PC-9 (cell line): ENCODE measurements around the gene WDR5. TPM values are rescaled to one million over a fixed set of nuclear protein-coding genes. Genes with fewer than 3 reads are reported as not detected.

Experiments used
- BruUV-seq: library from RNA; stranded (reverse); fragments of 400-500 nt; replicated peaks from 2 replicates; lab custom pipeline; 2021; lab: Mats Ljungman, UMichigan
- CTCF ChIA-PET: fragments of 300-600 bp; sonication (Branson Sonifier 250); formaldehyde crosslinking; loops from one replicate; lab custom pipeline; 2022; ENCODE audit warnings: antibody characterized with exemption; lab: Charles Lee
- POLR2A ChIA-PET: fragments of 300-600 bp; sonication (Branson Sonifier 250); formaldehyde crosslinking; loops from one replicate; lab custom pipeline; 2022; ENCODE audit warnings: antibody characterized with exemption; ENCODE audit not compliant: unreplicated experiment; lab: Charles Lee
- DNase-seq, 2 experiments: peaks; one replicate each; pipeline versions ENCODE4 v3.0.0 to v3.0.0-alpha.2; 2015 to 2022; ENCODE audit warnings: mixed read lengths in 1 of 2
- H2AFZ ChIP-seq: fragments of 200-600 bp; sonication (generic); 2 replicates; pipeline ENCODE4 v1.8.1; 2017; ENCODE audit warnings: antibody characterized with exemption
- H3F3A ChIP-seq: fragments of 200-600 bp; sonication (generic); 2 replicates; pipeline ENCODE4 v1.8.1; 2017; ENCODE audit warnings: antibody characterized with exemption, mild to moderate bottlenecking, low read depth; ENCODE audit not compliant: insufficient read depth
- H3K27ac ChIP-seq: fragments of 200-600 bp; sonication (generic); 2 replicates; pipeline ENCODE4 v1.6.1; 2016; ENCODE audit warnings: mixed run types
- H3K27me3 ChIP-seq: fragments of 200-600 bp; sonication (generic); 2 replicates; pipeline ENCODE4 v1.6.1; 2016; ENCODE audit warnings: low read depth, mixed run types; ENCODE audit not compliant: insufficient read depth
- H3K36me3 ChIP-seq: fragments of 200-600 bp; sonication (generic); 2 replicates; pipeline ENCODE4 v1.6.1; 2016; ENCODE audit warnings: low read depth, mixed run types
- H3K4me1 ChIP-seq: fragments of 200-600 bp; sonication (generic); replicated peaks from 2 replicates; pipeline ENCODE4 v1.6.1; 2016; ENCODE audit warnings: mixed run types; ENCODE audit not compliant: insufficient read depth
- H3K4me2 ChIP-seq: fragments of 200-600 bp; sonication (generic); 2 replicates; pipeline ENCODE4 v1.6.1; 2017; ENCODE audit warnings: mixed run types
- H3K4me3 ChIP-seq: fragments of 200-600 bp; sonication (generic); 2 replicates; pipeline ENCODE4 v1.6.1; 2016; ENCODE audit warnings: mixed run types
- H3K79me2 ChIP-seq: fragments of 200-600 bp; sonication (generic); 2 replicates; pipeline ENCODE4 v1.6.1; 2017; ENCODE audit warnings: low read depth, mixed run types
- H3K9me2 ChIP-seq: fragments of 200-600 bp; sonication (generic); 2 replicates; pipeline ENCODE4 v1.8.1; 2017; ENCODE audit warnings: mild to moderate bottlenecking; ENCODE audit not compliant: insufficient read depth
- H3K9me3 ChIP-seq: fragments of 200-600 bp; sonication (generic); 2 replicates; pipeline ENCODE4 v1.8.1; 2016; ENCODE audit warnings: low read depth; ENCODE audit not compliant: insufficient read depth
- H4K20me1 ChIP-seq: fragments of 200-600 bp; sonication (generic); 2 replicates; pipeline ENCODE4 v1.8.1; 2017; ENCODE audit not compliant: insufficient read depth
- EZH2 ChIP-seq: fragments of 200-600 bp; sonication (generic); IDR thresholded peaks from 2 replicates; pipeline ENCODE4 v1.8.0; 2017; ENCODE audit warnings: antibody characterized with exemption, low read depth
- intact Hi-C: fragments of 100-400 bp; cut with micrococcal nuclease; formaldehyde crosslinking; loops from one replicate; pipeline ENCODE4 v1.10.0; 2022; ENCODE audit not compliant: unreplicated experiment
- total RNA-seq: library from RNA; stranded (reverse); gene quantifications from 2 replicates; pipeline ENCODE4 v1.2.3, GENCODE V29; 2021
- TF ChIP-seq, protein P1 (sequence below): fragments of 200-600 bp; sonication (generic); conservative IDR thresholded peaks from 2 replicates; pipeline ENCODE4 v1.6.1; 2017; ENCODE audit warnings: mixed run types, antibody characterized with exemption, mild to moderate bottlenecking, moderate library complexity

Gene WDR5
- total RNA-seq, 1 experiment from 2014 or later: 53.4 TPM

- H3K9me3 ChIP-seq: no peaks in the 10 kb centered on the region
- BruUV-seq: no TSS peak
- H3K4me1 ChIP-seq: no peaks in the 10 kb centered on the region
- H4K20me1 ChIP-seq: peaks cover 3% of the 10 kb centered on the region; the same call in 1 of the 2 replicates
- H3K9me2 ChIP-seq: no peaks in the 10 kb centered on the region
- intact Hi-C loops: no loop called here
- POLR2A ChIA-PET: no interaction called here
- no peak for DNase-seq
- H3K79me2 ChIP-seq: no peaks in the 10 kb centered on the region
- H3K27me3 ChIP-seq: no peaks in the 10 kb centered on the region
- H3K4me2 ChIP-seq: no peak overlapping the region
- no peak overlapping the region for H3K27ac ChIP-seq
- TF ChIP-seq, protein P1, sequence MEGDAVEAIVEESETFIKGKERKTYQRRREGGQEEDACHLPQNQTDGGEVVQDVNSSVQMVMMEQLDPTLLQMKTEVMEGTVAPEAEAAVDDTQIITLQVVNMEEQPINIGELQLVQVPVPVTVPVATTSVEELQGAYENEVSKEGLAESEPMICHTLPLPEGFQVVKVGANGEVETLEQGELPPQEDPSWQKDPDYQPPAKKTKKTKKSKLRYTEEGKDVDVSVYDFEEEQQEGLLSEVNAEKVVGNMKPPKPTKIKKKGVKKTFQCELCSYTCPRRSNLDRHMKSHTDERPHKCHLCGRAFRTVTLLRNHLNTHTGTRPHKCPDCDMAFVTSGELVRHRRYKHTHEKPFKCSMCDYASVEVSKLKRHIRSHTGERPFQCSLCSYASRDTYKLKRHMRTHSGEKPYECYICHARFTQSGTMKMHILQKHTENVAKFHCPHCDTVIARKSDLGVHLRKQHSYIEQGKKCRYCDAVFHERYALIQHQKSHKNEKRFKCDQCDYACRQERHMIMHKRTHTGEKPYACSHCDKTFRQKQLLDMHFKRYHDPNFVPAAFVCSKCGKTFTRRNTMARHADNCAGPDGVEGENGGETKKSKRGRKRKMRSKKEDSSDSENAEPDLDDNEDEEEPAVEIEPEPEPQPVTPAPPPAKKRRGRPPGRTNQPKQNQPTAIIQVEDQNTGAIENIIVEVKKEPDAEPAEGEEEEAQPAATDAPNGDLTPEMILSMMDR: no peak
- no peak for TF ChIP-seq EZH2
- H2AFZ ChIP-seq: no peak overlapping the region
- H3F3A ChIP-seq: peaks cover 6% of the 10 kb centered on the region; the same call in 1 of the 2 replicates
- CTCF ChIA-PET: no interaction called here
- H3K36me3 ChIP-seq: peaks cover 10% of the 10 kb centered on the region; the same call in 1 of the 2 replicates
- no peak overlapping the region for H3K4me3 ChIP-seq
Measured at GRCh38 chr9:134153450-134153849, 17.6 kb downstream of the WDR5 start.

- H4K20me1 ChIP-seq: peaks cover 3% of the 10 kb centered on the region; the same call in 1 of the 2 replicates
- intact Hi-C loops: no loop called here
- H3K9me2 ChIP-seq: no peaks in the 10 kb centered on the region
- H3K9me3 ChIP-seq: no peaks in the 10 kb centered on the region
- DNase-seq: no peak
- ChIA-PET POLR2A (no interaction called here), CTCF (no interaction called here)
- peaks cover 6% of the 10 kb centered on the region; the same call in 1 of the 2 replicates for H3K36me3 ChIP-seq
- H3K4me1 ChIP-seq: no peaks in the 10 kb centered on the region
- no peak overlapping the region for H3K4me2 ChIP-seq
- TF ChIP-seq EZH2: no peak
- TF ChIP-seq, protein P1: no peak
- no peak overlapping the region for H3K27ac ChIP-seq
- no peaks in the 10 kb centered on the region for H3K79me2 ChIP-seq
- no peaks in the 10 kb centered on the region for H3K27me3 ChIP-seq
- no peak overlapping the region for H2AFZ ChIP-seq
- BruUV-seq: no TSS peak
- no peak overlapping the region for H3K4me3 ChIP-seq
- H3F3A ChIP-seq: peaks cover 10% of the 10 kb centered on the region; the same call in 1 of the 2 replicates
Measured at GRCh38 chr9:134154262-134154701, 18.4 kb downstream of the WDR5 start.

DNA sequence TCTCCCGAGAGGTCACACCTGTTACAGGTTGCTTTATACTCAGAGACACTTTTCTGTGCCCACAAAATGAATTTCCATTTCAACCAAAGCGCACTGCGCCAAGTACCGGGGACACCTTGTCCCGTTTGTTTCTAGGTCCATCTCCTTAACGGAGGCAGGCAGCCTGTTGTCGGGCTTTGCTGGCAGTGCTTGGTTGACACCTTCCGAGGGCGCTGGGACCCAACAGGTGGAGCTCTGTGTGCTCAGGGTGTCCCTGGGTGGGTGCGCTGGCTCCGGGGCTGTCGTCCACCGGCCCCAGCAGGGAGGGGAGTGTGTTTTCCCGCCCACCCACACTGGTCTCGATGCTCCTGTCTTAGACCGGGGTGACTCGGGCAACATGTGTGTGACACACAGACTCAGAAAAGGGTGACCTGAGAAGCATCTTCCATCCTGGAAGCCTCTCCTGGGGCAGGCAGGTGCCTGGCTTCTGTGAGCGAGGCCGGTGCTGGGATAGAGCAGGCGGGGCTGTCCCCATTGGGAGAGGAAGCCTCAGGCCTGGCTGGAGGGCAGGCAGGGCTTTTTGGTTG is 20.0 kb downstream of the WDR5 start:
- Histone ChIP-seq H3K27me3 (no peaks in the 10 kb centered on the region), H3K9me3 (no peaks in the 10 kb centered on the region), H3F3A (peaks cover 19% of the 10 kb centered on the region; the same call in 1 of the 2 replicates), H3K4me2 (no peak overlapping the region), H3K36me3 (peaks cover 6% of the 10 kb centered on the region; the same call in 1 of the 2 replicates), H2AFZ (no peak overlapping the region), H3K4me1 (no peaks in the 10 kb centered on the region), H4K20me1 (peaks cover 3% of the 10 kb centered on the region; the same call in 1 of the 2 replicates), H3K27ac (no peak overlapping the region), H3K9me2 (no peaks in the 10 kb centered on the region), H3K79me2 (no peaks in the 10 kb centered on the region), H3K4me3 (no peak overlapping the region)
- no TSS peak for BruUV-seq
- POLR2A ChIA-PET: no interaction called here
- no peak for TF ChIP-seq EZH2
- TF ChIP-seq, protein P1: no peak
- DNase-seq: no peak
- intact Hi-C loops: no loop called here
- CTCF ChIA-PET: no interaction called here
